ENCODE data around the gene LYL1. TPM values are rescaled to one million over a fixed set of nuclear protein-coding genes. Genes with fewer than 3 reads are reported as not detected.
A peak's percentile ranks its signal among the peaks of the same experiment; 100 is the strongest.

The LYL1 gene
- total and polyA plus RNA-seq, 9 of the 15 experiments (the other 6 are each of a cell fraction or from before 2014, with no cell fraction given) = 1.3 to 266 (median 34.0) TPM

DNA sequence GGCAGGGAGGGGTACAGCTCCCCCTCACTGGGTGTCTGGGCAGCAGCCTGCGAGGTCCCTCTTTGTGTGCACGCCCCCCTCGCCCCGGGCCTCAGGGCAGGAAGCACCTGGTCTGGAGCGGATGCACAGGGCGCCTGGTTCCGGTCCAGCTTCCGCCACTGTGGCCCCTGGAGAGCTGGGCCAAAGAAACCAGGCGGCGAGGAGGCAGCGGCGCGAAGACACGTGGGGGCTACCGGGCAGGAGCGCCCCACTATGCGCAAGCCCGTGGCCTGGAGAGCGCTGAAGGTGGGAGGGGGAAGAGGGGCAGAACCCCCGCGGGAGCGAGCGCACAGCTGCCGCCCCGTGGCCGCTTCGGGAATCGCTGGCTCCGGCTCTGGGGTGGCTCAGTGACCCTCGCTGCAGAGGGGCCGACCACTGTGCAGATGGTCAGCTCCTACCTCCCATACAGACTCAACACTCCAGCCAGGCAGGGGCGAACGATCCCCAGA, 1.7 kb upstream of the LYL1 start (continued):
- TF ChIP-seq RHOXF2B (CRISPR knock-in tag; conservative IDR thresholded peaks at IDR 0.05) (no peak), ETV1 (tag; conservative IDR thresholded peaks at IDR 0.05; ENCODE audit: low read depth) (peak; percentile 37; the same call in 1 of the 2 replicates), ARNT (IDR thresholded peaks at IDR 0.05) (no peak), FOXJ3 (CRISPR knock-in tag; IDR thresholded peaks at IDR 0.05) (no peak), GTF2F1 (IDR thresholded peaks at IDR 0.05; ENCODE audit: low read depth, low read length) (no peak), TEAD1 (CRISPR knock-in tag; IDR thresholded peaks at IDR 0.05) (peak in 1 of 2 experiments; percentile 59; a peak in 2 of 4 replicates), TARDBP (IDR thresholded peaks at IDR 0.05) (no peak), YY1 (IDR thresholded peaks at IDR 0.05; ENCODE audit: borderline replicate concordance in 1 of 3, control insufficient read depth in 1 of 3, extremely low read depth in 1 of 3, insufficient read depth in 3 of 3, insufficient read length in 1 of 3, insufficient replicate concordance in 2 of 3, low read depth in 1 of 3, low read length in 2 of 3) (no peak), ZBTB8A (IDR thresholded peaks at IDR 0.05; ENCODE audit: partially characterized antibody) (no peak), POLR2G (IDR thresholded peaks at IDR 0.05; ENCODE audit: low read depth, low read length) (peak; percentile 74), TFAM (CRISPR knock-in tag; conservative IDR thresholded peaks at IDR 0.05) (no peak), ZFPM2 (CRISPR knock-in tag; IDR thresholded peaks at IDR 0.05) (no peak), ZNF165 (CRISPR knock-in tag; IDR thresholded peaks at IDR 0.05; ENCODE audit: borderline replicate concordance) (peak; percentile 20; the same call in 1 of the 2 replicates), ZNF12 (CRISPR knock-in tag; IDR thresholded peaks at IDR 0.05) (no peak), CXXC5 (CRISPR knock-in tag; IDR thresholded peaks at IDR 0.05) (peak; percentile 70)
- TF ChIP-seq, protein P1, sequence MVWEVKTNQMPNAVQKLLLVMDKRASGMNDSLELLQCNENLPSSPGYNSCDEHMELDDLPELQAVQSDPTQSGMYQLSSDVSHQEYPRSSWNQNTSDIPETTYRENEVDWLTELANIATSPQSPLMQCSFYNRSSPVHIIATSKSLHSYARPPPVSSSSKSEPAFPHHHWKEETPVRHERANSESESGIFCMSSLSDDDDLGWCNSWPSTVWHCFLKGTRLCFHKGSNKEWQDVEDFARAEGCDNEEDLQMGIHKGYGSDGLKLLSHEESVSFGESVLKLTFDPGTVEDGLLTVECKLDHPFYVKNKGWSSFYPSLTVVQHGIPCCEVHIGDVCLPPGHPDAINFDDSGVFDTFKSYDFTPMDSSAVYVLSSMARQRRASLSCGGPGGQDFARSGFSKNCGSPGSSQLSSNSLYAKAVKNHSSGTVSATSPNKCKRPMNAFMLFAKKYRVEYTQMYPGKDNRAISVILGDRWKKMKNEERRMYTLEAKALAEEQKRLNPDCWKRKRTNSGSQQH (CRISPR knock-in tag; IDR thresholded peaks at IDR 0.05) = no peak
- TF ChIP-seq, protein P2, sequence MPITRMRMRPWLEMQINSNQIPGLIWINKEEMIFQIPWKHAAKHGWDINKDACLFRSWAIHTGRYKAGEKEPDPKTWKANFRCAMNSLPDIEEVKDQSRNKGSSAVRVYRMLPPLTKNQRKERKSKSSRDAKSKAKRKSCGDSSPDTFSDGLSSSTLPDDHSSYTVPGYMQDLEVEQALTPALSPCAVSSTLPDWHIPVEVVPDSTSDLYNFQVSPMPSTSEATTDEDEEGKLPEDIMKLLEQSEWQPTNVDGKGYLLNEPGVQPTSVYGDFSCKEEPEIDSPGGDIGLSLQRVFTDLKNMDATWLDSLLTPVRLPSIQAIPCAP (CRISPR knock-in tag; IDR thresholded peaks at IDR 0.05; ENCODE audit: borderline replicate concordance) = no peak
- TF ChIP-seq, protein P3, sequence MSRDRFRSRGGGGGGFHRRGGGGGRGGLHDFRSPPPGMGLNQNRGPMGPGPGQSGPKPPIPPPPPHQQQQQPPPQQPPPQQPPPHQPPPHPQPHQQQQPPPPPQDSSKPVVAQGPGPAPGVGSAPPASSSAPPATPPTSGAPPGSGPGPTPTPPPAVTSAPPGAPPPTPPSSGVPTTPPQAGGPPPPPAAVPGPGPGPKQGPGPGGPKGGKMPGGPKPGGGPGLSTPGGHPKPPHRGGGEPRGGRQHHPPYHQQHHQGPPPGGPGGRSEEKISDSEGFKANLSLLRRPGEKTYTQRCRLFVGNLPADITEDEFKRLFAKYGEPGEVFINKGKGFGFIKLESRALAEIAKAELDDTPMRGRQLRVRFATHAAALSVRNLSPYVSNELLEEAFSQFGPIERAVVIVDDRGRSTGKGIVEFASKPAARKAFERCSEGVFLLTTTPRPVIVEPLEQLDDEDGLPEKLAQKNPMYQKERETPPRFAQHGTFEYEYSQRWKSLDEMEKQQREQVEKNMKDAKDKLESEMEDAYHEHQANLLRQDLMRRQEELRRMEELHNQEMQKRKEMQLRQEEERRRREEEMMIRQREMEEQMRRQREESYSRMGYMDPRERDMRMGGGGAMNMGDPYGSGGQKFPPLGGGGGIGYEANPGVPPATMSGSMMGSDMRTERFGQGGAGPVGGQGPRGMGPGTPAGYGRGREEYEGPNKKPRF (IDR thresholded peaks at IDR 0.05; ENCODE audit: low read depth, low read length) = no peak
- TF ChIP-seq, protein P4, sequence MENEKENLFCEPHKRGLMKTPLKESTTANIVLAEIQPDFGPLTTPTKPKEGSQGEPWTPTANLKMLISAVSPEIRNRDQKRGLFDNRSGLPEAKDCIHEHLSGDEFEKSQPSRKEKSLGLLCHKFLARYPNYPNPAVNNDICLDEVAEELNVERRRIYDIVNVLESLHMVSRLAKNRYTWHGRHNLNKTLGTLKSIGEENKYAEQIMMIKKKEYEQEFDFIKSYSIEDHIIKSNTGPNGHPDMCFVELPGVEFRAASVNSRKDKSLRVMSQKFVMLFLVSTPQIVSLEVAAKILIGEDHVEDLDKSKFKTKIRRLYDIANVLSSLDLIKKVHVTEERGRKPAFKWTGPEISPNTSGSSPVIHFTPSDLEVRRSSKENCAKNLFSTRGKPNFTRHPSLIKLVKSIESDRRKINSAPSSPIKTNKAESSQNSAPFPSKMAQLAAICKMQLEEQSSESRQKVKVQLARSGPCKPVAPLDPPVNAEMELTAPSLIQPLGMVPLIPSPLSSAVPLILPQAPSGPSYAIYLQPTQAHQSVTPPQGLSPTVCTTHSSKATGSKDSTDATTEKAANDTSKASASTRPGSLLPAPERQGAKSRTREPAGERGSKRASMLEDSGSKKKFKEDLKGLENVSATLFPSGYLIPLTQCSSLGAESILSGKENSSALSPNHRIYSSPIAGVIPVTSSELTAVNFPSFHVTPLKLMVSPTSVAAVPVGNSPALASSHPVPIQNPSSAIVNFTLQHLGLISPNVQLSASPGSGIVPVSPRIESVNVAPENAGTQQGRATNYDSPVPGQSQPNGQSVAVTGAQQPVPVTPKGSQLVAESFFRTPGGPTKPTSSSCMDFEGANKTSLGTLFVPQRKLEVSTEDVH (IDR thresholded peaks at IDR 0.05; ENCODE audit: low read depth, partially characterized antibody) = no peak
- TF ChIP-seq, protein P5, sequence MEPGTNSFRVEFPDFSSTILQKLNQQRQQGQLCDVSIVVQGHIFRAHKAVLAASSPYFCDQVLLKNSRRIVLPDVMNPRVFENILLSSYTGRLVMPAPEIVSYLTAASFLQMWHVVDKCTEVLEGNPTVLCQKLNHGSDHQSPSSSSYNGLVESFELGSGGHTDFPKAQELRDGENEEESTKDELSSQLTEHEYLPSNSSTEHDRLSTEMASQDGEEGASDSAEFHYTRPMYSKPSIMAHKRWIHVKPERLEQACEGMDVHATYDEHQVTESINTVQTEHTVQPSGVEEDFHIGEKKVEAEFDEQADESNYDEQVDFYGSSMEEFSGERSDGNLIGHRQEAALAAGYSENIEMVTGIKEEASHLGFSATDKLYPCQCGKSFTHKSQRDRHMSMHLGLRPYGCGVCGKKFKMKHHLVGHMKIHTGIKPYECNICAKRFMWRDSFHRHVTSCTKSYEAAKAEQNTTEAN (CRISPR knock-in tag; IDR thresholded peaks at IDR 0.05) = no peak

Data from K562 (cell line).